HCT116 (cell line): ENCODE data around the gene OST4.

Experiments
- CEBPB ChIP-seq: IDR thresholded peaks from 2 replicates; pipeline ENCODE4 v1.6.1; 2012; ENCODE audit warnings: low read depth
- CTCF ChIP-seq, 3 experiments: fragments of 200-600 bp in 1 of 3; sonication (generic) in 1 of 3; IDR thresholded peaks in 2 of 3; conservative IDR thresholded peaks in 1 of 3; 2 replicates each; pipeline ENCODE4 v1.5.1; 2012 to 2017; ENCODE audit warnings: low read depth in 2 of 3, low read length in 2 of 3, antibody characterized with exemption in 1 of 3, borderline replicate concordance in 1 of 3, control low read depth in 1 of 3, mild to moderate bottlenecking in 1 of 3, mixed read lengths in 1 of 3, mixed run types in 1 of 3, moderate library complexity in 1 of 3; ENCODE audit not compliant: insufficient read depth in 1 of 3
- EZH2 ChIP-seq: fragments of 200-600 bp; sonication (generic); IDR thresholded peaks from 2 replicates; pipeline ENCODE4 v1.6.1; 2017; ENCODE audit warnings: antibody characterized with exemption, mixed run types
- SIN3A ChIP-seq: IDR thresholded peaks from 2 replicates; pipeline ENCODE4 v1.6.1; 2012; ENCODE audit warnings: low read depth
- ZFX ChIP-seq: fragments of 450-650 bp; IDR thresholded peaks from 2 replicates; pipeline ENCODE4 v1.6.1; 2017
- TF ChIP-seq, protein P1 (sequence below): IDR thresholded peaks from 2 replicates; pipeline ENCODE4 v1.6.1; 2012; ENCODE audit warnings: low read depth

- TF ChIP-seq CTCF (IDR thresholded peaks at IDR 0.05 in 2 of 3, conservative IDR thresholded peaks at IDR 0.05 in 1 of 3; ENCODE audit: borderline replicate concordance in 1 of 3, insufficient read depth in 1 of 3, low read depth in 2 of 3, low read length in 2 of 3) (no peak), CEBPB (no peak), SIN3A (no peak), EZH2 (no peak), ZFX (no peak)
- TF ChIP-seq, protein P1, sequence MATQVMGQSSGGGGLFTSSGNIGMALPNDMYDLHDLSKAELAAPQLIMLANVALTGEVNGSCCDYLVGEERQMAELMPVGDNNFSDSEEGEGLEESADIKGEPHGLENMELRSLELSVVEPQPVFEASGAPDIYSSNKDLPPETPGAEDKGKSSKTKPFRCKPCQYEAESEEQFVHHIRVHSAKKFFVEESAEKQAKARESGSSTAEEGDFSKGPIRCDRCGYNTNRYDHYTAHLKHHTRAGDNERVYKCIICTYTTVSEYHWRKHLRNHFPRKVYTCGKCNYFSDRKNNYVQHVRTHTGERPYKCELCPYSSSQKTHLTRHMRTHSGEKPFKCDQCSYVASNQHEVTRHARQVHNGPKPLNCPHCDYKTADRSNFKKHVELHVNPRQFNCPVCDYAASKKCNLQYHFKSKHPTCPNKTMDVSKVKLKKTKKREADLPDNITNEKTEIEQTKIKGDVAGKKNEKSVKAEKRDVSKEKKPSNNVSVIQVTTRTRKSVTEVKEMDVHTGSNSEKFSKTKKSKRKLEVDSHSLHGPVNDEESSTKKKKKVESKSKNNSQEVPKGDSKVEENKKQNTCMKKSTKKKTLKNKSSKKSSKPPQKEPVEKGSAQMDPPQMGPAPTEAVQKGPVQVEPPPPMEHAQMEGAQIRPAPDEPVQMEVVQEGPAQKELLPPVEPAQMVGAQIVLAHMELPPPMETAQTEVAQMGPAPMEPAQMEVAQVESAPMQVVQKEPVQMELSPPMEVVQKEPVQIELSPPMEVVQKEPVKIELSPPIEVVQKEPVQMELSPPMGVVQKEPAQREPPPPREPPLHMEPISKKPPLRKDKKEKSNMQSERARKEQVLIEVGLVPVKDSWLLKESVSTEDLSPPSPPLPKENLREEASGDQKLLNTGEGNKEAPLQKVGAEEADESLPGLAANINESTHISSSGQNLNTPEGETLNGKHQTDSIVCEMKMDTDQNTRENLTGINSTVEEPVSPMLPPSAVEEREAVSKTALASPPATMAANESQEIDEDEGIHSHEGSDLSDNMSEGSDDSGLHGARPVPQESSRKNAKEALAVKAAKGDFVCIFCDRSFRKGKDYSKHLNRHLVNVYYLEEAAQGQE = no peak
Observed at GRCh38 chr2:27025861-27026851, 45.3 kb downstream of the OST4 start.
